ENCODE measurements around the gene ARMH3.

ARMH3 gene

GRCh38 chr10:101840741-101841453 lies 215.1 kb downstream of the ARMH3 start:
- DNase-seq (ENCODE audit: insufficient read length) (peak; percentile 90), FAIRE-seq (peak; percentile 91)
- TF ChIP-seq TAF1 (IDR thresholded peaks at IDR 0.05; ENCODE audit: borderline replicate concordance, low read depth, low read length) (no peak), POLR2AphosphoS5 (IDR thresholded peaks at IDR 0.05; ENCODE audit: low read depth, low read length) (0 out of 2 replicates have a peak, but pooled peaks have one; percentile 18), POLR2A (IDR thresholded peaks at IDR 0.05; ENCODE audit: low read depth, low read length) (no peak)

- DNase-seq (ENCODE audit: insufficient read length) (no peak), FAIRE-seq (no peak)
- TF ChIP-seq TAF1 (IDR thresholded peaks at IDR 0.05; ENCODE audit: borderline replicate concordance, low read depth, low read length) (no peak), POLR2A (IDR thresholded peaks at IDR 0.05; ENCODE audit: low read depth, low read length) (no peak), POLR2AphosphoS5 (IDR thresholded peaks at IDR 0.05; ENCODE audit: low read depth, low read length) (no peak)
Observed at GRCh38 chr10:101840102-101840684, 215.8 kb downstream of the ARMH3 start.

DNA sequence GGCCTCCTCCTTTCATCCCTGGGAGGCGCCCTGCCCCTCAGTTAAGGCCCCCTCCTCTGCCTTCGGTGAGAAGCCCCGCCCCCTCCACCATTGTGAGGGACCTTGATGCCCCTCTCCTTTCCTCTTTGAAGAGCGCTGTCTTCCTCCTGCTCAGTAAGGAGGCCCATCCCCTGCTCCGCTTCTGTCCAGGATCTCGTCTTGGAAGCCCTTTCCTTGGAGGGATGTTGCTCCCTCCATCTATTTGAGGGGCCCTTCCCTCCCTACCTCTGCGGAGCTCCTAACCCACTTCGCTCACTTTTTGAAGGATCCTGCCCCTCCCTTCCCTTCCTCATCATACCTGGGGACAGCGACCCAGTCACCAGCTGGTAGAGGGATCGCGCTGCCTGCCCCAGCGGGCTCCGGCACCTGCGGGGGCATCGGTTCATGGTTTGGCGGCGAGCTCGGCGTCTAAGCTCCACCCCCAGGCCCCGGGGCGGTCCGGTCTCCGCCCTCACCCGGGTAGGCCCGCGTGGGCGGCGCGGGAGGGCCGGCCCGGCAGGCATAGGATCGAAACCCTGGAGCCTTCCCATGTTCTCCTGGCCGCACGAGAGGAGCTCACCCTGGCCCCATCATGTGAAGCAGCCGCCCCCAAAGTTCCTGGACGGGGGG lies 216.4 kb downstream of the ARMH3 start:
- peak; percentile 78 for DNase-seq (ENCODE audit: insufficient read length)
- peak; percentile 54 for FAIRE-seq
- no peak for TF ChIP-seq POLR2A (IDR thresholded peaks at IDR 0.05; ENCODE audit: low read depth, low read length)
- no peak for TF ChIP-seq POLR2AphosphoS5 (IDR thresholded peaks at IDR 0.05; ENCODE audit: low read depth, low read length)
- TF ChIP-seq TAF1 (IDR thresholded peaks at IDR 0.05; ENCODE audit: borderline replicate concordance, low read depth, low read length): no peak

DNA sequence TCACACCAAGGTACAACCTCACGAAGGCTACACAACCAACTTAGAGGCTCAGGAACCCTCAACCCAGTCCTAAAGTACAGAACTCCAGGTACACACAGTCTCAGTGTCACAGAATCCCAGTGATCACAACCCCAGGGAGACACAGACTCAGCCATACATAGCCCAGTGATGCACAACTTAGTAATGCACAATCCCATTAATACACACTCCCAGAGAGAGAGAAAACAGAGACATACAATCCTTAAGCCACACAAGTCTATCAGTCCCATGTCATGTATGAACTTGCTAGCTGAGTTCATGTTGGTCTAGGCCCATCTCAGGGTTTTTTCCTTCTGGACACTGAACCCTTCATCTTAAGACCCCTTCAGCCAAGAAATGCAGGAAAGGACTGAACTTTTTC lies 217.0 kb downstream of the ARMH3 start:
- FAIRE-seq (no peak), DNase-seq (ENCODE audit: insufficient read length) (no peak)
- TF ChIP-seq TAF1 (IDR thresholded peaks at IDR 0.05; ENCODE audit: borderline replicate concordance, low read depth, low read length): no peak
- no peak for TF ChIP-seq POLR2A (IDR thresholded peaks at IDR 0.05; ENCODE audit: low read depth, low read length)
- no peak for TF ChIP-seq POLR2AphosphoS5 (IDR thresholded peaks at IDR 0.05; ENCODE audit: low read depth, low read length)

DNA sequence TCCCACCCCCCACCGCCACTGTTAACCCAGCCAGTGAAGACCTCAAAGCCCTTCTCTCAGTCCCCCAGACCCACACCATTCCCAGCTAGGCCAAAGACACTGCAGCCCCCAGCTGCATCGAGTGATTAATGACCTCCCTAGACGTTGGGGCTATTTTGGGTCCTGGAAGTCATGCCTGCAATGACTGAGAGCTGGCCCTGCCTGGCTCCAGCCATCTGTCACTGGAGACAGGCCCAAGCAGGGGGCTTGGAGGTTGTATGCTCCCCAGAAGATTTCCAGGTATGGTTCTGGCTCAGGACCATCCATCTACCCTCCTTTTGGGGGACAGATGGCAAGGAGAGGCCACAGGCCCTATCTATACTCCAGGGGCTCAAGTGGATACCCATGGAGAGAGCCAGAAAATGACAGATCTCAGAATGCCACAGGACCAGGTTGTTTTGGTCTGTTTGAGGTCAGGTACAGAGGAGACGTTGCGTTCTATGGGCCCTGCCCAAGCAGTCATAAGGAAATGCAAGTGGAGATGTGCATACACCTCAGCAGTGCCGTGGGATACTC lies 217.5 kb downstream of the ARMH3 start:
- TF ChIP-seq POLR2AphosphoS5 (IDR thresholded peaks at IDR 0.05; ENCODE audit: low read depth, low read length) (no peak), POLR2A (IDR thresholded peaks at IDR 0.05; ENCODE audit: low read depth, low read length) (no peak), TAF1 (IDR thresholded peaks at IDR 0.05; ENCODE audit: borderline replicate concordance, low read depth, low read length) (no peak)
- FAIRE-seq: no peak
- no peak for DNase-seq (ENCODE audit: insufficient read length)

DNA sequence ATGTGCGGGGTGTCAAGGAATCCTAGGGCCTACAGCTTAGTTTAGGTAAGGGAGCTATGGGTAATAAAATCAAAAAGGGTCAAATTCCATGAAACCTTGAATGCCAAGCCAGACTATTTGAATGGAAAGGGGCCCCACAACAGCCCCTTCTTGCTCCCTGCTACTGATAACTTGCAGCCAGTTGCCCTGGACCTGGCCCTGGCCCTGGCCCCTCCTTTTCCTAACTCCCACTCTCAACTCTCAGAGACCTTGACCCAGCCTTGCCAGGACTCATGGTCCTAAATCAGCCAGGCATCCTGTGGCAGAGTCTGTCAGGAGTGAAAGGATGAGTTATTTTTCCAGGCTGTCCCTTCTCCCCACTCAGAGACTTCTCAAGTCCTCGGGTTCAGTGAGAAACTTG lies 218.2 kb downstream of the ARMH3 start:
- FAIRE-seq: no peak
- no peak for DNase-seq (ENCODE audit: insufficient read length)

DNA sequence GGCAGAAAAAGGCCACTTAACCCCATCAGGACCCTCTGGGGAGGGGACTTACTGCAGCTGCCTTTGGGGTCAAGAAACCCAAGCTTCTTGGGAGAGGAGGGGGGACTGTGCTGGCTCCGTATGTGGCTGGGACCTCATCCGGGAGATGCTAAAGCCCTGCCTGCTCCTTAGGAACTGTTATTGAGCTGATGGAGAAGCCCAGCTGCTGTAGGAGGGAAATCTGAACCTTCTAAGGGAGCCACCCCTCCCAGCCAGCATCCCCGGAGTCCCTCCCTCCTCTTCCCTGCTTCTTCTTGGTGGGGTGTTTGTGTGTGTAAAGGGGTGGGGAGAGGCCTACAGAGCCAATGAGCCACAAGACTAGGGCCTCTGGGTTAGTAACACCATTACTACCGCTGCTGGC lies 220.6 kb downstream of the ARMH3 start:
- TF ChIP-seq POLR2A (IDR thresholded peaks at IDR 0.05; ENCODE audit: low read depth, low read length) (no peak), POLR2AphosphoS5 (IDR thresholded peaks at IDR 0.05; ENCODE audit: low read depth, low read length) (no peak), TAF1 (IDR thresholded peaks at IDR 0.05; ENCODE audit: borderline replicate concordance, low read depth, low read length) (no peak)
- no peak for FAIRE-seq

More for the DNA sequence above, 218.2 kb downstream of the ARMH3 start:
- TF ChIP-seq POLR2AphosphoS5 (IDR thresholded peaks at IDR 0.05; ENCODE audit: low read depth, low read length) (no peak), TAF1 (IDR thresholded peaks at IDR 0.05; ENCODE audit: borderline replicate concordance, low read depth, low read length) (no peak), POLR2A (IDR thresholded peaks at IDR 0.05; ENCODE audit: low read depth, low read length) (no peak)

GRCh38 chr10:101834341-101834740 lies 221.6 kb downstream of the ARMH3 start:
- FAIRE-seq (no peak), DNase-seq (ENCODE audit: insufficient read length) (no peak)
- TF ChIP-seq TAF1 (IDR thresholded peaks at IDR 0.05; ENCODE audit: borderline replicate concordance, low read depth, low read length) (no peak), POLR2AphosphoS5 (IDR thresholded peaks at IDR 0.05; ENCODE audit: low read depth, low read length) (no peak), POLR2A (IDR thresholded peaks at IDR 0.05; ENCODE audit: low read depth, low read length) (no peak)

More for the DNA sequence above, 220.6 kb downstream of the ARMH3 start:
- DNase-seq (ENCODE audit: insufficient read length): no peak

DNA sequence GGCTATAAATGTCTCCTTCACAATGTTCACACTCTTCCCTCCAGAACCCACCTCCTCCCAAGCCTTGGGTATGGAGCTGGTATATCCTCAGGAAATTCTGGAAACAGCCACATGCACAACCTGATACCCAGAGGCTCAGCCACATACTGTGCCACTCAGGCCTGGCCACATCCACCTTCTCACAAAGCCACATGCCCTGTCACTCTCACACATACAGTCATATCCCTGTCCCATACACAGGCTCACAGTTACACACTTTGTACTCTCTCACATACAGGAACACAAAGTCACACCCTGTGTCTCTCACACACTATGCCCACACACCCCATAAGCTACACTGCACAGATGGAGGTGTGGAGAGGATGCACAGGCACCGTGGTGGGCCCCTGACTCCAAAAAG lies 222.5 kb downstream of the ARMH3 start:
- TF ChIP-seq TAF1 (IDR thresholded peaks at IDR 0.05; ENCODE audit: borderline replicate concordance, low read depth, low read length) (no peak), POLR2A (IDR thresholded peaks at IDR 0.05; ENCODE audit: low read depth, low read length) (no peak), POLR2AphosphoS5 (IDR thresholded peaks at IDR 0.05; ENCODE audit: low read depth, low read length) (no peak)
- no peak for DNase-seq (ENCODE audit: insufficient read length)
- no peak for FAIRE-seq

- DNase-seq (ENCODE audit: insufficient read length) (no peak), FAIRE-seq (no peak)
- TF ChIP-seq TAF1 (IDR thresholded peaks at IDR 0.05; ENCODE audit: borderline replicate concordance, low read depth, low read length) (no peak), POLR2AphosphoS5 (IDR thresholded peaks at IDR 0.05; ENCODE audit: low read depth, low read length) (no peak), POLR2A (IDR thresholded peaks at IDR 0.05; ENCODE audit: low read depth, low read length) (no peak)
Observed at GRCh38 chr10:101832325-101832771, 223.6 kb downstream of the ARMH3 start.

GRCh38 chr10:101831169-101831811 lies 224.7 kb downstream of the ARMH3 start:
- FAIRE-seq: no peak
- DNase-seq (ENCODE audit: insufficient read length): no peak
- TF ChIP-seq POLR2A (IDR thresholded peaks at IDR 0.05; ENCODE audit: low read depth, low read length): no peak

Data from GM12892 (cell line).